ENCODE results near the gene ASB15. TPM values are rescaled to one million over a fixed set of nuclear protein-coding genes. Genes with fewer than 3 reads are reported as not detected.

The ASB15 gene
- total RNA-seq, 4 donors from 2014 or later = not detected

DNA sequence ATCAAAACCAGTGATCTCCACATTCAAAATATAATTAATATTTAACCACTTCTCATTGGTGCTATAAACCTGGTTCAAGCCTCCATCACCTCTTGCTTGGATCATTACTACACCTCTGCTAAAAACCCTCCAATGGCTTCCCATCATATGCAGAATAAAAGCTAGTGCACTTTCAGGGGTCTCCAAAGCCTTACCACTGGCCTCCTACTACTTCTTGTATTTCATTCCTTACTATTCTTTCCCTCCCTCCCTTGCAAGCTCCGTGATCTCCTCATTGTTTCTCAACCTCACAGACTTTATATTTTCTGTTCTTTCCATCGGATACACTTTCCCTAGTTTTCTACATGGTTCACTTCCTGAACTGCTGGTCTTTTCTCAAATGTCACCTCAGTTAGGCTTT is 85.5 kb downstream of the ASB15 start:
- 96 to 98% methylated on average over 2 of the region's 2 CpGs for WGBS, 2 donors
- intact Hi-C loops (cut with DNase I; ENCODE audit: low total_unique reads) = loop anchor here (10.0 kb wide), 1 partner anchor 58 kb away; the partner anchor contains the start of gene WASL
- TF ChIP-seq, protein P1, sequence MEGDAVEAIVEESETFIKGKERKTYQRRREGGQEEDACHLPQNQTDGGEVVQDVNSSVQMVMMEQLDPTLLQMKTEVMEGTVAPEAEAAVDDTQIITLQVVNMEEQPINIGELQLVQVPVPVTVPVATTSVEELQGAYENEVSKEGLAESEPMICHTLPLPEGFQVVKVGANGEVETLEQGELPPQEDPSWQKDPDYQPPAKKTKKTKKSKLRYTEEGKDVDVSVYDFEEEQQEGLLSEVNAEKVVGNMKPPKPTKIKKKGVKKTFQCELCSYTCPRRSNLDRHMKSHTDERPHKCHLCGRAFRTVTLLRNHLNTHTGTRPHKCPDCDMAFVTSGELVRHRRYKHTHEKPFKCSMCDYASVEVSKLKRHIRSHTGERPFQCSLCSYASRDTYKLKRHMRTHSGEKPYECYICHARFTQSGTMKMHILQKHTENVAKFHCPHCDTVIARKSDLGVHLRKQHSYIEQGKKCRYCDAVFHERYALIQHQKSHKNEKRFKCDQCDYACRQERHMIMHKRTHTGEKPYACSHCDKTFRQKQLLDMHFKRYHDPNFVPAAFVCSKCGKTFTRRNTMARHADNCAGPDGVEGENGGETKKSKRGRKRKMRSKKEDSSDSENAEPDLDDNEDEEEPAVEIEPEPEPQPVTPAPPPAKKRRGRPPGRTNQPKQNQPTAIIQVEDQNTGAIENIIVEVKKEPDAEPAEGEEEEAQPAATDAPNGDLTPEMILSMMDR (IDR thresholded peaks at IDR 0.05) = no peak
- TF ChIP-seq POLR2A (IDR thresholded peaks at IDR 0.05) = no peak

DNA sequence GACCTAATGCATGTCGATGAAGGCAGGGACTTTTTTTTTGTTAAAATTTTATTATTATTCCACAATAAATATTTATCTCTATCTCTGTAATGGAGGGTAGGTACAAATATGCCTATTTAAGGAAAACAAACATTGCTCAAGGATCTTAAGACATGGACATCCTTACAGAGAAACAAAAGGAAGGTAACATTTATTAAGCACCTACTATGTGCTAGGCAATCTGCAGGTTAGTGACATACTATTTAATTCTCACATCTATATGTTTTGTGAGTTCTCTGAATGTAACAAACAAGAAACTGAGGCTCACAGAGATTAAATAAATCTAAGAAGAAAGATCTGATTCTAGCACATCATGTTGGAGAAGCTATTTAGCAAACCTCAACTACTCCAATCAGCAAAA is 86.1 kb downstream of the ASB15 start:
- no peak overlapping the region for H3K4me3 ChIP-seq (ENCODE audit: low read depth, poor library complexity, severe bottlenecking)
- no peak for TF ChIP-seq POLR2A (IDR thresholded peaks at IDR 0.05)
- TF ChIP-seq, protein P1 (IDR thresholded peaks at IDR 0.05) = no peak
- 89 to 98% methylated on average over 1 of the region's 1 CpG for WGBS, 2 donors
- DNase-seq (ENCODE audit: low spot score in 2 of 2) = no peak
- intact Hi-C loops (cut with DNase I; ENCODE audit: low total_unique reads) = loop anchor here (10.0 kb wide), 1 partner anchor 57 kb away; the partner anchor contains the start of gene WASL

More for the DNA sequence above, 85.5 kb downstream of the ASB15 start:
- H3K4me3 ChIP-seq (ENCODE audit: low read depth, poor library complexity, severe bottlenecking) = no peak overlapping the region
- DNase-seq (ENCODE audit: low spot score in 2 of 2) = no peak

Other genes starting within 250 kb of the ASB15 start
- under 1 TPM in 2 of 4 donors, not detected in 2; 0.22 to 0.55 TPM for gene IQUB, start 67.2 kb upstream of the ASB15 start, total RNA-seq
- gene NDUFA5, start 44.0 kb upstream of the ASB15 start, total RNA-seq = 10 to 100 TPM; 24.9 to 41.9 (median 26.6) TPM
- not detected for gene LMOD2, start 54.0 kb downstream of the ASB15 start, total RNA-seq
- 10 to 100 TPM; 30.4 to 41.4 (median 34.2) TPM for gene WASL, start 147.2 kb downstream of the ASB15 start, total RNA-seq
- 1 to 10 TPM in 3 of 4 donors, not detected in 1; 1.5 to 2.9 (median 2.2) TPM for gene HYAL4, start 243.3 kb downstream of the ASB15 start, total RNA-seq